IMR-90 (cell line): ENCODE measurements around the gene DNMT3B. TPM values are rescaled to one million over a fixed set of nuclear protein-coding genes. Genes with fewer than 3 reads are reported as not detected.

Experiments used
- ATAC-seq: fragments of 200-7000 bp; cut with Tn5 transposase; 2 replicates; pipeline ENCODE4 v1.9.1; 2020; ENCODE audit warnings: low read depth, mild to moderate bottlenecking, moderate library complexity
- BruUV-seq: library from RNA; stranded (reverse); fragments of 400-500 nt; replicated peaks from 2 replicates; lab custom pipeline; 2021; lab: Mats Ljungman, UMichigan
- CTCF ChIA-PET: fragments of 300-600 bp; formaldehyde crosslinking; extraction: SDS; loops from one replicate; lab custom pipeline; 2021; ENCODE audit warnings: antibody characterized with exemption; lab: Yijun Ruan, JAX
- POLR2A ChIA-PET: fragments of 300-600 bp; sonication (Branson Sonifier 250); formaldehyde crosslinking; loops from one replicate; lab custom pipeline; 2022; ENCODE audit warnings: antibody characterized with exemption; ENCODE audit not compliant: unreplicated experiment; lab: Charles Lee
- DNase-seq: peaks from one replicate; pipeline ENCODE4 v3.0.0; 2013
- H2AFZ ChIP-seq: replicated peaks from 2 replicates; pipeline ENCODE3; 2013; ENCODE audit warnings: low read length, mild to moderate bottlenecking; ENCODE audit not compliant: poor library complexity
- H2AK5ac ChIP-seq: 2 replicates; pipeline ENCODE4 v1.6.1; 2013; ENCODE audit warnings: low read depth, low read length, inconsistent platforms
- H2AK9ac ChIP-seq: replicated peaks from 2 replicates; pipeline ENCODE3; 2013; ENCODE audit warnings: mild to moderate bottlenecking, low read depth, low read length, moderate library complexity; ENCODE audit not compliant: poor library complexity
- H2BK120ac ChIP-seq: 2 replicates; pipeline ENCODE4 v1.6.1; 2013; ENCODE audit warnings: low read depth, low read length, inconsistent platforms
- H2BK15ac ChIP-seq: 3 replicates; pipeline ENCODE4 v1.6.1; 2013; ENCODE audit warnings: low read depth, low read length, inconsistent platforms
- H2BK20ac ChIP-seq: 2 replicates; pipeline ENCODE4 v1.6.1; 2013; ENCODE audit warnings: low read depth, mild to moderate bottlenecking, inconsistent platforms, low read length, moderate library complexity
- H2BK5ac ChIP-seq: 2 replicates; pipeline ENCODE4 v1.6.1; 2013; ENCODE audit warnings: mild to moderate bottlenecking, low read depth, low read length, inconsistent platforms; ENCODE audit not compliant: poor library complexity, severe bottlenecking
- H3K14ac ChIP-seq: replicated peaks from 2 replicates; pipeline ENCODE4 v1.6.1; 2013; ENCODE audit warnings: low read depth, low read length, inconsistent platforms
- H3K18ac ChIP-seq: 2 replicates; pipeline ENCODE4 v1.6.1; 2013; ENCODE audit warnings: low read depth, low read length, control low read depth
- H3K23ac ChIP-seq: 2 replicates; pipeline ENCODE4 v1.6.1; 2013; ENCODE audit warnings: low read depth, low read length, inconsistent platforms
- H3K27ac ChIP-seq: 2 replicates; pipeline ENCODE4 v1.5.1; 2013; ENCODE audit warnings: mild to moderate bottlenecking, control low read depth, low read length; ENCODE audit not compliant: insufficient read depth
- H3K27me3 ChIP-seq: 2 replicates; pipeline ENCODE4 v1.6.1; 2013; ENCODE audit warnings: low read length; ENCODE audit not compliant: control insufficient read depth, insufficient read depth
- H3K36me3 ChIP-seq: 2 replicates; pipeline ENCODE4 v1.6.1; 2013; ENCODE audit warnings: low read length, mixed read lengths; ENCODE audit not compliant: control insufficient read depth, insufficient read depth
- H3K4ac ChIP-seq: 2 replicates; pipeline ENCODE4 v1.6.1; 2013; ENCODE audit warnings: low read depth, low read length, inconsistent platforms
- H3K4me1 ChIP-seq: 2 replicates; pipeline ENCODE4 v1.6.1; 2013; ENCODE audit warnings: low read length, mixed read lengths; ENCODE audit not compliant: control insufficient read depth, insufficient read depth
- H3K4me2 ChIP-seq: 2 replicates; pipeline ENCODE4 v1.6.1; 2013; ENCODE audit warnings: low read depth, mild to moderate bottlenecking, control low read depth, low read length, moderate library complexity
- H3K4me3 ChIP-seq: 2 replicates; pipeline ENCODE4 v1.5.1; 2013; ENCODE audit warnings: low read depth, mild to moderate bottlenecking, control low read depth, low read length, moderate library complexity; ENCODE audit not compliant: insufficient read depth
- H3K56ac ChIP-seq: 2 replicates; pipeline ENCODE4 v1.6.1; 2013; ENCODE audit warnings: low read length, inconsistent platforms; ENCODE audit not compliant: insufficient read depth; ENCODE audit errors: extremely low read depth
- H3K79me1 ChIP-seq, 2 experiments: 2 replicates each; pipeline ENCODE4 v1.6.1; 2013; ENCODE audit warnings: low read length in 2 of 2, inconsistent platforms in 1 of 2, low read depth in 1 of 2
- H3K9ac ChIP-seq: 2 replicates; pipeline ENCODE4 v1.6.1; 2013; ENCODE audit warnings: low read depth, low read length, control low read depth
- H3K9me1 ChIP-seq: 2 replicates; pipeline ENCODE4 v1.6.1; 2013; ENCODE audit warnings: low read length, inconsistent platforms; ENCODE audit not compliant: insufficient read depth
- H3K9me3 ChIP-seq: 2 replicates; pipeline ENCODE4 v1.6.1; 2013; ENCODE audit warnings: low read length; ENCODE audit not compliant: control insufficient read depth, insufficient read depth
- H4K20me1 ChIP-seq: 2 replicates; pipeline ENCODE4 v1.6.1; 2013; ENCODE audit warnings: low read length, inconsistent platforms; ENCODE audit not compliant: insufficient read depth
- H4K5ac ChIP-seq: 2 replicates; pipeline ENCODE4 v1.6.1; 2013; ENCODE audit warnings: mild to moderate bottlenecking, low read depth, low read length, control low read depth
- H4K8ac ChIP-seq, 2 experiments: 2 replicates each; pipeline ENCODE4 v1.6.1; 2013; ENCODE audit warnings: low read depth in 2 of 2, low read length in 2 of 2, control low read depth in 1 of 2, inconsistent platforms in 1 of 2
- H4K91ac ChIP-seq: 2 replicates; pipeline ENCODE4 v1.6.1; 2013; ENCODE audit warnings: low read depth, low read length, inconsistent platforms; ENCODE audit not compliant: insufficient read depth
- BHLHE40 ChIP-seq: fragments of 150-350 bp; IDR thresholded peaks from 2 replicates; pipeline ENCODE4 v1.6.1; 2016; ENCODE audit warnings: mild to moderate bottlenecking, low read depth, low read length
- CEBPB ChIP-seq: IDR thresholded peaks from 2 replicates; pipeline ENCODE4 v1.6.1; 2012; ENCODE audit warnings: low read depth, low read length, improper control_type of control experiment
- CHD1 ChIP-seq: IDR thresholded peaks from 2 replicates; pipeline ENCODE4 v1.6.1; 2012; ENCODE audit warnings: low read depth, low read length, improper control_type of control experiment
- CTCF ChIP-seq: conservative IDR thresholded peaks from 2 replicates; pipeline ENCODE4 v1.5.1; 2012; ENCODE audit warnings: mild to moderate bottlenecking, low read depth, low read length, improper control_type of control experiment
- FOS ChIP-seq: fragments of 150-350 bp; IDR thresholded peaks from 2 replicates; pipeline ENCODE4 v1.6.1; 2016; ENCODE audit warnings: low read depth, low read length
- MAFK ChIP-seq: IDR thresholded peaks from 2 replicates; pipeline ENCODE4 v1.6.1; 2012; ENCODE audit warnings: low read depth, low read length, improper control_type of control experiment
- MAZ ChIP-seq: IDR thresholded peaks from 2 replicates; pipeline ENCODE4 v1.6.1; 2012; ENCODE audit warnings: low read depth, mild to moderate bottlenecking, low read length, improper control_type of control experiment, moderate library complexity, borderline replicate concordance
- MXI1 ChIP-seq: IDR thresholded peaks from 2 replicates; pipeline ENCODE4 v1.6.1; 2012; ENCODE audit warnings: low read depth, mild to moderate bottlenecking, low read length, moderate library complexity, borderline replicate concordance
- NFE2L2 ChIP-seq: fragments of 150-350 bp; IDR thresholded peaks from 2 replicates; pipeline ENCODE4 v1.6.1; 2016; ENCODE audit warnings: low read depth, mild to moderate bottlenecking, low read length
- POLR2A ChIP-seq: IDR thresholded peaks from 2 replicates; pipeline ENCODE4 v1.6.1; 2012; ENCODE audit warnings: mild to moderate bottlenecking, low read depth, low read length
- RAD21 ChIP-seq: IDR thresholded peaks from 2 replicates; pipeline ENCODE4 v1.6.1; 2012; ENCODE audit warnings: low read length, improper control_type of control experiment
- RCOR1 ChIP-seq: IDR thresholded peaks from 2 replicates; pipeline ENCODE4 v1.6.1; 2012; ENCODE audit warnings: mild to moderate bottlenecking, low read length, improper control_type of control experiment; ENCODE audit not compliant: insufficient replicate concordance
- RFX5 ChIP-seq: IDR thresholded peaks from 2 replicates; pipeline ENCODE4 v1.8.0; 2012; ENCODE audit warnings: low read depth, mild to moderate bottlenecking, low read length, moderate library complexity
- SMC3 ChIP-seq: fragments of 150-350 bp; IDR thresholded peaks from 2 replicates; pipeline ENCODE4 v1.6.1; 2016; ENCODE audit warnings: low read depth, mild to moderate bottlenecking, antibody characterized with exemption, low read length, moderate library complexity
- WGBS, 2 experiments: methylation state at CpG; one replicate each; pipeline versions ENCODE4 v1.1.5 to v1.1.7; 2013; ENCODE audit warnings: missing lambda C conversion rate in 2 of 2; ENCODE audit not compliant: insufficient read length in 1 of 2; ENCODE audit errors: extremely low coverage in 2 of 2; 5-methylcytosine and 5-hydroxymethylcytosine counted together
- dilution Hi-C: fragments of 300-500 bp; cut with HindIII; formaldehyde crosslinking; loops from one replicate; pipeline ENCODE4 v1.14.3; 2018; ENCODE audit warnings: low sequenced_read_pairs; ENCODE audit not compliant: unreplicated experiment
- in situ Hi-C: fragments of 300-500 bp; cut with MboI; formaldehyde crosslinking; loops from 3 replicates; pipeline ENCODE4 v1.14.3; 2019; ENCODE audit warnings: low sequenced_read_pairs, inconsistent platforms, mixed read lengths
- intact Hi-C: fragments of 100-400 bp; cut with micrococcal nuclease; formaldehyde crosslinking; loops from 2 replicates; pipeline ENCODE4 v1.10.0; 2022
- polyA plus RNA-seq, 3 experiments: library from polyadenylated mRNA; depleted of rRNA; stranded (reverse); fragments of >200 nt; gene quantifications; 2 replicates each; pipeline ENCODE4 v1.2.3, GENCODE V29; 2012; ENCODE audit warnings: low replicate concordance in 1 of 3
- total RNA-seq: library from RNA; depleted of rRNA; stranded (reverse); fragments of >200 nt; gene quantifications from 2 replicates; pipeline ENCODE4 v1.2.3, GENCODE V29; 2012
- TF ChIP-seq, protein P1 (sequence below): fragments of 150-350 bp; IDR thresholded peaks from 2 replicates; pipeline ENCODE4 v1.6.1; 2017; ENCODE audit warnings: mild to moderate bottlenecking, antibody characterized with exemption, low read length, low read depth
- TF ChIP-seq, protein P2 (sequence below): fragments of 150-350 bp; IDR thresholded peaks from 2 replicates; pipeline ENCODE4 v1.6.1; 2016; ENCODE audit warnings: low read depth, mild to moderate bottlenecking, low read length, moderate library complexity, borderline replicate concordance

DNMT3B gene
- total and polyA plus RNA-seq, 2 of the 4 experiments (the other 2 are of a cell fraction): 1.3 to 1.9 TPM

DNA sequence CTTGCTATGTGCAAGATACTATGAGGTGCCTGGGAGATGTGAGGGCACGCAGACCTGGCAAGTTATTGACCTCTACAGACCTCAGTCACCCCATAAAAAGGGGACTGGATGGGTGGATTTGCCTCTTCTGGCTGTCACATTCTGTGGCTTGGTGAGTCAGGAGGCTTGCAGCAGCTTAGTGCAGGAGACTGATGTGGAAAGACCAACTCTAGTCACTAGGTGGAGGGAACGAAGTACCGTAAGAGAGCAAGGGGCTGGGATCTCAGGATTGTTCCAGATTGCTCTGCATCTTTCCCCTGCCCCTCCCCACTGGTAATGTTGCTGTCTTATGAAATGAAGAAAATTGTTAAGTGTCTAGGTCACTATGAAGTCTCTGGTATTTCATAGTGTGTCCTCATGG, 60.9 kb downstream of the DNMT3B start:
- no peak overlapping the region for H2BK20ac ChIP-seq
- H3K4ac ChIP-seq: no peak overlapping the region
- peaks cover 8% of the 10 kb centered on the region for H3K36me3 ChIP-seq
- H3K23ac ChIP-seq: peak overlapping the region; percentile 19
- H2BK5ac ChIP-seq: peak overlapping the region; percentile 35
- no peak overlapping the region for H2BK120ac ChIP-seq
- ChIA-PET POLR2A (no interaction called here), CTCF (interaction anchor here (0.6 kb wide), 1 partner anchor 12 kb away, joined by 3 read pairs; no protein-coding TSS in a partner anchor)
- H3K14ac ChIP-seq: no peak overlapping the region; the same call in 1 of the 2 replicates
- intact Hi-C loops (no loop called here), in situ Hi-C loops (no loop called here), dilution Hi-C loops (no loop called here)
- H2BK15ac ChIP-seq: no peak overlapping the region
- H2AK9ac ChIP-seq: peak overlapping the region; percentile 4
- H3K18ac ChIP-seq: no peak overlapping the region
- no peak overlapping the region for H4K5ac ChIP-seq
- H3K27me3 ChIP-seq: no peaks in the 10 kb centered on the region
- no peak overlapping the region for H3K4me3 ChIP-seq
- no peak for TF ChIP-seq MXI1
- TF ChIP-seq FOS: peak; percentile 27; the same call in 1 of the 2 replicates
- TF ChIP-seq BHLHE40: no peak
- no peak for TF ChIP-seq CHD1
- 0 out of 2 replicates have a peak, but pooled peaks have one; percentile 3 for TF ChIP-seq SMC3
- peak; percentile 42; the same call in 1 of the 2 replicates for TF ChIP-seq MAZ
- TF ChIP-seq, protein P1, sequence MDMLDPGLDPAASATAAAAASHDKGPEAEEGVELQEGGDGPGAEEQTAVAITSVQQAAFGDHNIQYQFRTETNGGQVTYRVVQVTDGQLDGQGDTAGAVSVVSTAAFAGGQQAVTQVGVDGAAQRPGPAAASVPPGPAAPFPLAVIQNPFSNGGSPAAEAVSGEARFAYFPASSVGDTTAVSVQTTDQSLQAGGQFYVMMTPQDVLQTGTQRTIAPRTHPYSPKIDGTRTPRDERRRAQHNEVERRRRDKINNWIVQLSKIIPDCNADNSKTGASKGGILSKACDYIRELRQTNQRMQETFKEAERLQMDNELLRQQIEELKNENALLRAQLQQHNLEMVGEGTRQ: no peak
- TF ChIP-seq, protein P2, sequence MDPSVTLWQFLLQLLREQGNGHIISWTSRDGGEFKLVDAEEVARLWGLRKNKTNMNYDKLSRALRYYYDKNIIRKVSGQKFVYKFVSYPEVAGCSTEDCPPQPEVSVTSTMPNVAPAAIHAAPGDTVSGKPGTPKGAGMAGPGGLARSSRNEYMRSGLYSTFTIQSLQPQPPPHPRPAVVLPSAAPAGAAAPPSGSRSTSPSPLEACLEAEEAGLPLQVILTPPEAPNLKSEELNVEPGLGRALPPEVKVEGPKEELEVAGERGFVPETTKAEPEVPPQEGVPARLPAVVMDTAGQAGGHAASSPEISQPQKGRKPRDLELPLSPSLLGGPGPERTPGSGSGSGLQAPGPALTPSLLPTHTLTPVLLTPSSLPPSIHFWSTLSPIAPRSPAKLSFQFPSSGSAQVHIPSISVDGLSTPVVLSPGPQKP: no peak
- TF ChIP-seq POLR2A: no peak
- no peak for TF ChIP-seq MAFK
- TF ChIP-seq CEBPB: peak; percentile 79
- no peak for TF ChIP-seq RCOR1
- TF ChIP-seq RFX5: no peak
- no peak for TF ChIP-seq NFE2L2
- peak; percentile 29; the same call in 1 of the 2 replicates for TF ChIP-seq RAD21
- TF ChIP-seq CTCF: peak; percentile 34
- no peak overlapping the region for H4K91ac ChIP-seq
- WGBS, 2 experiments: no CpG with 5 or more reads among the region's 3 CpGs
- H4K8ac ChIP-seq: 0 out of 4 replicates have a peak overlapping the region, but pooled peaks of 1 of the 2 experiments have one; percentile 11
- H2AFZ ChIP-seq: no peak overlapping the region
- ATAC-seq (peak; percentile 24), DNase-seq (peak; percentile 82)
- H3K9me3 ChIP-seq: no peaks in the 10 kb centered on the region
- no peak overlapping the region for H3K9ac ChIP-seq
- no peak overlapping the region; the same call in 1 of the 2 replicates for H3K27ac ChIP-seq
- H3K56ac ChIP-seq: no peak overlapping the region
- H3K9me1 ChIP-seq: peaks cover 30% of the 10 kb centered on the region
- peaks cover 0 to 50% of the 10 kb centered on the region in 2 experiments; a peak in 3 of 4 replicates for H3K79me1 ChIP-seq
- peaks cover 66% of the 10 kb centered on the region for H4K20me1 ChIP-seq
- peak overlapping the region; percentile 79 for H3K4me2 ChIP-seq
- H3K4me1 ChIP-seq: peaks cover 29% of the 10 kb centered on the region
- no TSS peak for BruUV-seq
- H2AK5ac ChIP-seq: no peak overlapping the region; the same call in 1 of the 2 replicates
